NCI-H446 treated with DMSO at 0.1 percent for 48 hours (cell line): ENCODE data around the gene EVL.

Experiments used
- DNase-seq: peaks from one replicate; lab custom pipeline; 2025; lab: John Stamatoyannopoulos, UW

EVL gene

GRCh38 chr14:100130521-100130920, 65.3 kb downstream of the EVL start:
- DNase-seq: no peak

- no peak for DNase-seq
Observed at GRCh38 chr14:100131181-100131580, 66.0 kb downstream of the EVL start.

- no peak for DNase-seq
Observed at GRCh38 chr14:100132161-100132902, 67.1 kb downstream of the EVL start.

- no peak for DNase-seq
Observed at GRCh38 chr14:100132903-100133510, 67.8 kb downstream of the EVL start.

- no peak for DNase-seq
Observed at GRCh38 chr14:100134586-100134985, 69.4 kb downstream of the EVL start.

- no peak for DNase-seq
Observed at GRCh38 chr14:100135073-100135472, 69.9 kb downstream of the EVL start.

- DNase-seq: no peak
Observed at GRCh38 chr14:100135784-100136183, 70.6 kb downstream of the EVL start.

GRCh38 chr14:100137173-100137572, 72.0 kb downstream of the EVL start:
- DNase-seq: no peak

- DNase-seq: no peak
Observed at GRCh38 chr14:100138082-100138787, 73.0 kb downstream of the EVL start.

GRCh38 chr14:100138955-100139354, 73.7 kb downstream of the EVL start:
- DNase-seq: no peak

- DNase-seq: no peak
Observed at GRCh38 chr14:100140452-100141078, 75.3 kb downstream of the EVL start.

- no peak for DNase-seq
Observed at GRCh38 chr14:100141098-100141497, 75.9 kb downstream of the EVL start.

GRCh38 chr14:100142073-100143040, 77.1 kb downstream of the EVL start:
- DNase-seq: no peak

- no peak for DNase-seq
Observed at GRCh38 chr14:100143523-100143922, 78.3 kb downstream of the EVL start.

- DNase-seq: no peak
Observed at GRCh38 chr14:100143934-100144333, 78.7 kb downstream of the EVL start.

- DNase-seq: no peak
Observed at GRCh38 chr14:100144645-100144995, 79.4 kb downstream of the EVL start.

- DNase-seq: no peak
Observed at GRCh38 chr14:100144996-100145646, 79.9 kb downstream of the EVL start.

GRCh38 chr14:100145682-100146464, 80.7 kb downstream of the EVL start:
- no peak for DNase-seq

GRCh38 chr14:100146531-100147091, 81.4 kb downstream of the EVL start:
- DNase-seq: no peak

GRCh38 chr14:100147181-100147631, 82.0 kb downstream of the EVL start:
- DNase-seq: no peak
